ENCODE data around the gene AMDHD2. TPM values are rescaled to one million over a fixed set of nuclear protein-coding genes. Genes with fewer than 3 reads are reported as not detected.

Gene AMDHD2
- total RNA-seq, 3 donors from 2014 or later, result 27.9 to 57.0 (median 28.2) TPM

DNA sequence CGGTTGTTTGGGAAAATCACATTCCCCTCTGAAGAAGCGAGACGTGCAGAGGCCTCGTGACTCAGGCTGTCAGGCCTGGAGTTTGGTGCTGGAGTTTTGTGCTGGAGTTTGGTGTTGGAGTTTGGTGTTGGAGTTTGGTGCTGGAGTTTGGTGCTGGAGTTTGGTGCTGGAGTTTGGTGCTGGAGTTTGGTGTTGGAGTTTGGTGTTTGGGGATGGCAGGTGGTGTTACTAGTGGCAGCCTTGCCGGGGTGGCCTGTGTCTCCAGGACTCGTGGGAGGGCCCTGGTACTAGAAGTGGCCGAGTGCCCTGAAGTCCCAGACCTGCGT is 32.7 kb upstream of the AMDHD2 start:
- H3K9me3 ChIP-seq, result no peaks in the 10 kb centered on the region
- H3K36me3 ChIP-seq, result no peaks in the 10 kb centered on the region
- H3K4me3 ChIP-seq, result no peak overlapping the region
- no peaks in the 10 kb centered on the region for H3K27me3 ChIP-seq
- peaks cover 8 to 19% of the 10 kb centered on the region in 2 donors for H3K4me1 ChIP-seq
- H3K27ac ChIP-seq, result peak overlapping the region; percentile 48 to 90
- intact Hi-C loops (cut with DNase I; ENCODE audit: low total_unique reads), result no loop called here
- no peak for DNase-seq (ENCODE audit: low spot score in 2 of 2)
- TF ChIP-seq POLR2AphosphoS5 (IDR thresholded peaks at IDR 0.05) (no peak), POLR2A (IDR thresholded peaks at IDR 0.05) (no peak)
- TF ChIP-seq, protein P1, sequence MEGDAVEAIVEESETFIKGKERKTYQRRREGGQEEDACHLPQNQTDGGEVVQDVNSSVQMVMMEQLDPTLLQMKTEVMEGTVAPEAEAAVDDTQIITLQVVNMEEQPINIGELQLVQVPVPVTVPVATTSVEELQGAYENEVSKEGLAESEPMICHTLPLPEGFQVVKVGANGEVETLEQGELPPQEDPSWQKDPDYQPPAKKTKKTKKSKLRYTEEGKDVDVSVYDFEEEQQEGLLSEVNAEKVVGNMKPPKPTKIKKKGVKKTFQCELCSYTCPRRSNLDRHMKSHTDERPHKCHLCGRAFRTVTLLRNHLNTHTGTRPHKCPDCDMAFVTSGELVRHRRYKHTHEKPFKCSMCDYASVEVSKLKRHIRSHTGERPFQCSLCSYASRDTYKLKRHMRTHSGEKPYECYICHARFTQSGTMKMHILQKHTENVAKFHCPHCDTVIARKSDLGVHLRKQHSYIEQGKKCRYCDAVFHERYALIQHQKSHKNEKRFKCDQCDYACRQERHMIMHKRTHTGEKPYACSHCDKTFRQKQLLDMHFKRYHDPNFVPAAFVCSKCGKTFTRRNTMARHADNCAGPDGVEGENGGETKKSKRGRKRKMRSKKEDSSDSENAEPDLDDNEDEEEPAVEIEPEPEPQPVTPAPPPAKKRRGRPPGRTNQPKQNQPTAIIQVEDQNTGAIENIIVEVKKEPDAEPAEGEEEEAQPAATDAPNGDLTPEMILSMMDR (IDR thresholded peaks at IDR 0.05), result no peak

DNA sequence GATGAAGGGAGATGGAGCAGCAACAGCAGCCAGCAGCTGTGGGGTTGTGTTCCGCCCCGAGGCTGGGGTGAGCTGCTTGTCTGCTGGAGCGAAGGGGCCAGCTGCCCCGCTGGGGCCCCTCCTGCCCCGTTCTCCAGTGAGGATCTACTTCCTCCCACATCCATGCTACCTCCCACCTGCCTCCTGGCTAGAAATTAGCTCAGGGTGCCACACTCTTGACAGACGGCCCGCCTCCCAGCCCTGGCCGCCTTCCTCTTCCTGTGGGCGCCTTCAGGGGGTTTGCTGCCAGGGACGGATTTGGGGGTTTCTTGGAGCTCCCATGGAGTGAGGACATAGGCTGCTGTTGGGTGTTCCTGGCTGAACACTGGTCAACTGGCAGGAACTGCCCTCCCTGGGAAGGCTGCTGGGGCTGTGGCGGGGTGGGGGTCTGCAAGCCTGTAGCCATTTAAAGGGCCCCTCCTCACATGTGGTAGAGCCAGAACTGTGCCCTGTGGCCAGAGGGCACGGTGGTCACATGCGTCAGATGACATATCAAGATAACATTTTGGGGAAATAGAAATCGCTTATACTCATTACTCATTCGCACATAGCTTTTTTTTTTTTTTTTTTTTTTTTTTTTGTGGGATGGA is 32.2 kb upstream of the AMDHD2 start:
- H3K4me1 ChIP-seq, result peaks cover 6 to 17% of the 10 kb centered on the region in 2 donors
- no peak for TF ChIP-seq POLR2AphosphoS5 (IDR thresholded peaks at IDR 0.05)
- no peak for TF ChIP-seq POLR2A (IDR thresholded peaks at IDR 0.05)
- TF ChIP-seq, protein P1 (IDR thresholded peaks at IDR 0.05), result no peak
- no peaks in the 10 kb centered on the region for H3K27me3 ChIP-seq
- no peaks in the 10 kb centered on the region for H3K9me3 ChIP-seq
- no peaks in the 10 kb centered on the region for H3K36me3 ChIP-seq
- intact Hi-C loops (cut with DNase I; ENCODE audit: low total_unique reads), result no loop called here
- peak overlapping the region in 1 of 2 donors; percentile 48 for H3K27ac ChIP-seq
- H3K4me3 ChIP-seq, result no peak overlapping the region
- DNase-seq (ENCODE audit: low spot score in 2 of 2), result no peak

DNA sequence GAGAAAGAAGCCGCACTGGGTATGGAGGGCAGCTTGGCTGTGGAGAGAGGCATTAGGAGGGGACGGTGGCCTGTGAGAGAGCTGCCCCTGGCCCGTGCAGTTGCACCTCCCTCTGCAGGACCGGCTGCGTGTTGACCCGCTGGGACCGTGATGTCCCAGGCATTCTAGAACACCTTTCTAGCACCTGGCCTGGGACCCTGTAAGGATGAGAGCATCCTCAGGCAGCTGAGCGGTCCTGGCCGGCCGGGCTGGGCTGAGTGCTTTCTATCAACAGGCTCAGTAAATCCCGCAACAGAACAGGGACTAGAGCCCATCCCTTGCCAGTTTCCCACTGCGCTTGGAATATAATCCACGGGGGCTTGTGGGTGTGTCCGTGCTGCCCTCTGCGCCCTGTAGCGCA is 30.6 kb upstream of the AMDHD2 start:
- DNase-seq (ENCODE audit: low spot score in 2 of 2), result no peak
- H3K4me3 ChIP-seq, result no peak overlapping the region

DNA sequence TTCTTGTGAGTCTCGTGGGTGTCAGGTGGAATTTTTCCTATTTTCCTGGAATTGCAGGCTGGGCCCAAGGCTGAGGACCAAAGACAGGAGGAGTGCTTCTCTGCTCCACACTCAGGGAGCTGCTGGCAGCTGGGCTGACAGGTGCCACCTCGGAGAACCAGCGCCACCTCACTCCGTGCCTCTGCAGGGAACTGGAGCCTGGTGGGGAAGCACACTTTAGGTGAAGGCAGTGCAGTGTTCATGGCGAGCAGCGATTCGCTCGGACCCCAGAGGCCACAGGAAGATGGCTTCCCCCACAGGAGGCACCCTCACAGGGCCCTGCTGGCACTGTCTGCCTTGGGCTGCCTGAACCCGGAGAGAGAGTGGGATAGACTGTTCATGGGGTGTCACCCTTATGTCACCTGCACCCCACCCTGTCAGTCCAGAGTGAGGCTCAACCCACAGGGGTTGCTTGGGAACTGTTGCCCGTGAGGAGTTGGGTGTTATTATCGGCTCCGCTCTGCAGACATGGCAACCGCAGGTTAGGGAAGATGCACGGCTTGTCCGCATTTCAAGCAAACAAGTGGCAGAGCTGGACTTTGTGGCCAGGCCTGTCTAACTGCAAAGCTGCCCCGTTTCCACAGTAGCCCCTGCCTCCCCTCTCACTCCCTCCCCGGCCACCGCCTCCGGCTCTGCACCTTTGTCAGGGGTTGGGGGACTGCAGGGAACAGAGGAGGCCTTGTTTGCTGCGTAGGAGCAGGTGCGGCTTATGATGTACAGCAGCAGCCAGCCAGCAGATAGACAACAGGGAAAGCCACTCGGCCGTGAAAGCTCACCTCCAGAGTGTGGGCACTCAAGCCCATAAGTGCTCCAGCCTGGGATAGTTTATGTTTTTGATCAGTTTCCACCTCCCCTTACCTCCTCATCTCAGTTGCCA is 29.7 kb upstream of the AMDHD2 start:
- Histone ChIP-seq H3K4me1 (peaks cover 0 to 3% of the 10 kb centered on the region in 2 donors), H3K27ac (no peak overlapping the region), H3K9me3 (no peaks in the 10 kb centered on the region), H3K4me3 (no peak overlapping the region), H3K36me3 (no peaks in the 10 kb centered on the region), H3K27me3 (no peaks in the 10 kb centered on the region)
- intact Hi-C loops (cut with DNase I; ENCODE audit: low total_unique reads), result no loop called here
- TF ChIP-seq, protein P1 (IDR thresholded peaks at IDR 0.05), result no peak
- TF ChIP-seq POLR2A (IDR thresholded peaks at IDR 0.05), result no peak
- no peak for TF ChIP-seq POLR2AphosphoS5 (IDR thresholded peaks at IDR 0.05)
- DNase-seq (ENCODE audit: low spot score in 2 of 2), result no peak

More for the DNA sequence above, 30.6 kb upstream of the AMDHD2 start:
- no peaks in the 10 kb centered on the region for H3K9me3 ChIP-seq
- H3K36me3 ChIP-seq, result no peaks in the 10 kb centered on the region
- H3K27ac ChIP-seq, result no peak overlapping the region
- intact Hi-C loops (cut with DNase I; ENCODE audit: low total_unique reads), result no loop called here
- H3K27me3 ChIP-seq, result no peaks in the 10 kb centered on the region
- TF ChIP-seq, protein P1 (IDR thresholded peaks at IDR 0.05), result no peak
- TF ChIP-seq POLR2A (IDR thresholded peaks at IDR 0.05) (no peak), POLR2AphosphoS5 (IDR thresholded peaks at IDR 0.05) (no peak)
- peaks cover 2 to 6% of the 10 kb centered on the region in 2 donors for H3K4me1 ChIP-seq

DNA sequence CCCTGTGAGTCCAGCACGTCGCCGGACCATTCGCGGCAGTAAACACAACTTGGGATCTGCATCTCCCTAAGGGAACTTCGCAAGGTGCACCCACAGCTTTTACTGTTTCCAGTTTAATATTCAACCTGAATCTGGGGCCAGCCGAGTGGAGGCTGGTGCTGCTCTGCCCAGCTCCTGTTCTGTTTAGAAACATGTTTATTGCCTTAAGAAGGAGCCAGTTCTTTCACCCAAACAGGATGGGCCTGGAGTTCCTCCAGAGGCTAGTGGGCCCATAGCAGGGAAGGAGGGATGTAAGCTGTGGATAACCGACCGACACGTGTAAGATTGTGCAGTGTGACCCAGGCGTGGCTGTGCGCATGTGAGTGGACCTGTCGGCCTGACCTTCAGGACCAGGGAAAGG is 27.9 kb upstream of the AMDHD2 start:
- Histone ChIP-seq H3K27ac (no peak overlapping the region), H3K4me3 (no peak overlapping the region)

More for the DNA sequence above, 27.9 kb upstream of the AMDHD2 start:
- no peaks in the 10 kb centered on the region for H3K27me3 ChIP-seq
- no peak for TF ChIP-seq POLR2A (IDR thresholded peaks at IDR 0.05)
- no peak for TF ChIP-seq POLR2AphosphoS5 (IDR thresholded peaks at IDR 0.05)
- TF ChIP-seq, protein P1 (IDR thresholded peaks at IDR 0.05), result no peak
- intact Hi-C loops (cut with DNase I; ENCODE audit: low total_unique reads), result loop anchor here (1.0 kb wide), 1 partner anchor 26 kb away; no protein-coding TSS in a partner anchor
- peaks cover 2 to 7% of the 10 kb centered on the region in 2 donors for H3K4me1 ChIP-seq
- no peaks in the 10 kb centered on the region for H3K36me3 ChIP-seq
- DNase-seq (ENCODE audit: low spot score in 2 of 2), result no peak
- H3K9me3 ChIP-seq, result no peaks in the 10 kb centered on the region

Measured in breast epithelium (tissue), 4 donors.